Stimulated activated CD8-positive, alpha-beta memory T cell treated with anti-CD3 and anti-CD28 coated beads, Interleukin-4, amount 100 ng/mL, for 48 hours (primary cell): ENCODE measurements around the gene NPC1.
"Not testable (repeated sequence)": the region's sequence is repeated elsewhere in the genome, so short reads cannot be mapped to it uniquely, and the experiment has no call there.

Experiments used
- DNase-seq: peaks from one replicate; pipeline ENCODE4 v3.0.0-alpha.2; 2020

NPC1 gene

DNA sequence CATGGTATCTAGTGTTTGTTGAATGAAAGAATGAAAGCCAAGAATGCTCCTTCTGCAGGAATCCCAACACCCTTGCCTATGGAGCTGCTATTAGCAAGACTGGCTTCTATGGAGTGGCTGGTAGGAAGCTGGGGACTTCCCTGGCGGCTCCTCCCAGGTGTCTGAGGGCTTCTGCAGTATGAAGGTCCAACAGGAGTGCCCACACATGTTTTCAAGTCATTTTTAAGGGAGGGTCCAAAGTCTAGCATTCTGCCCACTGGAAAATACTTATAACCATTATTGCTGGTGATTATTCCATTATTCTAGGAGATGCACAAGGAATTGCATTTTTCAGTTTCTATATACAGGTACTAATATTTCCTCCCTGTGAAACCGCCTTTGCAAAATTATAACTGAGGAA is 21.9 kb upstream of the NPC1 start:
- DNase-seq: no peak

DNA sequence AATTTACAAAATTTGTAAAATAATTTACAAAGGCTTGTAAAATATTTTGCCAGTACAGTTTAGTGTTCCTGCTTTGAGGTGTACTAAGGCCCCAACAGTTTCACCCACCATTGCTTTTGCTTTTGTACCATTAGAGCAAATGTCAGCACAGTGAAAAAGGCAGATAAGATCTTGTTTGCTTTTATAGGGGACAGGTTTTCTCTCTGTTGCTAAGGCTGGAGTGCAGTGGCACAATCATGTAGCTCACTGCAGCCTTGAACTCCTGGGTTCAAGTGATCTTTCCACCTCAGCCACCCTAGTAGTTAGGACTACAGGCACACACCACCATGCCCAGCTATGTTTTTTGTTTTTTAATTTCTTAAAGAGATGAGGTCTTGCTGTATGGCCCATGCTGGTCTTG is 19.6 kb upstream of the NPC1 start:
- DNase-seq: no peak

DNA sequence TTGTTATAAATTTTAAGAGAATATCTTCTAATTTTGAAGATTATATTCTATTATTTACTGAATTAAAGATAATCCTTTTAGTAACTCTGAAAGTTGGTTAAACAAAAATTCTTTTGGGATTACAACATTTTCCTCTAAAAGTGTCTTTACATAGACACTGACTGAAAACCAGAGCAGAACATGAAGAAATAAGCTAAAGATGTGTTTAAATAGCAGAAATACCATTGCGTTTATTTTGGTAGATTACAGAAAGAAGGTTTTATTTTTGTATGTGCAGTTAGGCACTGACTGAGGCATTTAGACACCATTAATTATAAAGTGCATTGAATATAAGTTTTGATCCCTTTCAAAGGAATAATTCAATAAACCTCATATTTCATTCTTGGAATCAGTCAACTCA is 13.5 kb upstream of the NPC1 start:
- DNase-seq: no peak

DNA sequence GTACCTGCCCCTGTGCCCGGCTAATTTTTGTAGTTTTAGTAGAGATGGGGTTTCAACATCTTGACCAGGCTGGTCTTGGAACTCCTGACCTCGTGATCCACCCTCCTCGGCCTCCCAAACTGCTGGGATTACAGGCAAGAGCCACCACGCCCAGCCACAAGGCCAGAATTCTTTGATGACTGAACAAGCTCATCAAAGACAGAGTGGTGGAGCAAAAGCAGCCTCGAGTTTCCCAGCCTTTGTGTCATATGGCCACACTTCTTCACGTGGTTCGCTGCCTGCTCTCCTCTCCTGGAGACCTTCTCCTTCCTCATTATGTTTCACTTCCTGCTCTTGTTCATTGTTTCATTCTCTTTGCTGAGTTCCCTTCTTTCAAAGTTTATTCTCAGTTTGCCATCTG is 9.9 kb upstream of the NPC1 start:
- no peak for DNase-seq

DNA sequence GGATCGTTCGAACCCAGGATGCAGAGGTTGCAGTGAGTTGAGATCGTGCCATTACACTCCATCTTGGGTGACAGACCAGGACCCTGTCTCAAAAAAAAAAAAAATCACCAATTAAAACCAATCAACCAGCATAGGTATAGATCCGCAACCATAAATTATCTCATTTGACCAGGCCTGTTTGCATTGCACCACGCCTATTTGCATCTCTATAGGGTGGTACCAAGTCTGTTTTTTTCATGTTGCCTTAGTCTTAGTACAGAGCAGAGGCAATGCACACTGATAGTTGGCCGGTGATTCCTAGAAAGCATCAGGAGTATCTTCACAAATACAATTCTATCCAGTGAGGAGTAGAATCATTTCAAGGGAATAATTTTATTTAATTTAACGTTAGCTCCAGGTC is 9.3 kb upstream of the NPC1 start:
- no peak for DNase-seq

DNA sequence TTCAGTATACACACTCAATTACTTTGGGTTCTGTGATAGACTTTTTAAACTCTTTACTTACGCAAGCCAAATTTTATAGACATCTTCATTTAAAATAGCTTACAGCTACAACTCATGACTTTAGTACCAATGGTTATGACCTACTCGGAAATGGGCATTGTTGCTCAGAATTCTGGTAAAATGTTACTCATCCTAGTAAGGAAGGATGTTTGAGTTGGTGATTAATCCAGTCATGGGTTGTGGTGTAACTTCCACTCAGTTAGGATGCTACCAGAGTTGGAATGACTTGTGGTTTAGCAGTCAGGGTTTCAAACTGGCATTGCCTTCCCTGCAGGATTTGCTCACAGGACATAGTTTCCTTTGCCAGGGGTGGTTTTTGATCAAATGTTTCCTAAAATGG is 7.4 kb upstream of the NPC1 start:
- no peak for DNase-seq

DNA sequence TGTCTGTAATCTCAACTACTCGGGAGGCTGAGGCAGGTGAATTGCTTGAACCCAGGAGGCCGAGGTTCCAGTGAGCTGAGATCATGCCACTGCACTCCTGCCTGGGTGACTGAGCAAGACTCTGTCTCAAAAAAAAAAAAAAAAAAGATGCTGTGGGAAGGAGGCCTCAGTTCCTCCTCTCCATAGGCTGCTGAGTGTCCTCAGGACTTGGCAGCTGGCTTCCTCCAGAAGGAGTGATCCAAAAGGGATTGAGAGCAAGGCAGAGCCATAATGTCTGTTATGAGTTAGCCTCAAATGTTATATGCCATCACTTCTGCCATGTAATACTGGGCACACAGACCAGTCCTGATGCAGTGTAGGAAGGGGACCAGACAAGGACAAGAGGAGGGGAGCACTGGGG is 6.6 kb upstream of the NPC1 start:
- DNase-seq: no peak

DNA sequence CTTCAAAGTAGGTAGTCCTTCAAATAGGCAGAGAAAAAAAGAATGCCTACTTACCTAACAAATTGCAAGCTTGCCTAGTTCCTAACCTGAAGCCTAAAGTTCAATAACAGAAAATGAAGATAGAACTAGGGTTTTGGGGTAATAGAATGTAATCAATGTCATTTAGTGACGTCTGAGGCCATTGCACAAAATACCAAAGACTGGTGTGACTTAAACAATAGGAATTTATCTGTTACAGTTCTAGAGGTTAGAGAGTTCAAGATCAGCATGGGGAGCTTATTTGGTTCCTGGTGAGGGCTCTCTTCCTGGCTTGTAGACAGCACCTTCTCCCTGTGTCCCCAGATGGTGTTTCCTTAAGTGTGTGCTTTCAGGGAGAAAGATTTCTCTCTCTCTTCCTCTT is 4.7 kb upstream of the NPC1 start:
- no peak for DNase-seq

DNA sequence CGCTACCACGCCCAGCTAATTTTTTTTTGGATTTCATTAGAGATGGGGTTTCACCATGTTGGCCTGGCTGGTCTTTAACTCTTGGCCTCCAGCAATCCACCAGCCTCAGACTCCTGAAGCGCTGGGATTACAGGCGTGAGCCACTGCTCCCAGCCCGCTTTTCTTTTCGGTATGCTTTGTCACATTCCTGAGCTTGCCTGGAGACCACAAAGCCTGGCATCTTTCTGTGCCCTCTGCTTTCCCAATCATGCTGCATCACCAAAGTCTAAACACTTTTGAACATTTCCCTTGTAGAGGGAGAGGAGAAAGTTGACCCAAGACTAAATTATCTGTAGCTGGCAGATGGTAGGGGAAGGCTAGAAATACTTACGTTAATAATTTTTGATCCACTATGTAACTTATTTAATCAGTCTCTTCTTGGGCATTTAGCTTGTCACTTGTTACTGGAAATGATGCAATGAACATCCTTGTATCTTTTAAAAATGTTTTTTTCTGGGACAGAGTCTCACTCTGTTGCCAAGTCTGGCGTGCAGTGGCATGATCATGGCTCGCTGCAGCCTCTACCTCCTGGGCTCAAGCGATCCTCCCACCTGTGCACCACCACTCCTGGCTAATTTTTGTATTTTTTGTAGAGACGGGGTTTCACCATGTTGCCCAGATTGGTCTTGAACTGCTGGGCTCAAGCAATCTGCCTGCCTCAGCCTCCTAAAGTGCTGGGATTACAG is 2.7 kb upstream of the NPC1 start:
- no peak for DNase-seq

DNA sequence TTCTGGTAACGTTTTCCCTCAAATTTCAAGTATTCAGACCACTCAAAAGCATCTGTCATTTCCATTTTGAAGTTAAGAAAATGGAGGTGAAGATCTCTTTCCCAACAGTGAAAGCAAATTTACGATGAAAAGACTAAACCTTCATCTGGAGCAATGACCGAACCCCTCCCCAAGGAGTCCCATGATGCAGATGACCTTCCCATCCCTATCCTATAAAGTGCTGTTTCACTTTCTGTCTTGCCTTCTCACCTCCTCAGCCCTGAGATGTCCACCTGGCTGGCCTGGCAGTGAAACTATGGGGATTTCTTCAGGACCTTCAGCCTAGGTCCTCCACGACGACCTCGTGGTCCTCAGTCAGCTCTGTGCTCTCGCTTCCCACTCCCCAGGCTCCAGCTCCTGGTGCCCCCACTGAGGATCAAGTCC is 925 bp upstream of the NPC1 start:
- no peak for DNase-seq

DNA sequence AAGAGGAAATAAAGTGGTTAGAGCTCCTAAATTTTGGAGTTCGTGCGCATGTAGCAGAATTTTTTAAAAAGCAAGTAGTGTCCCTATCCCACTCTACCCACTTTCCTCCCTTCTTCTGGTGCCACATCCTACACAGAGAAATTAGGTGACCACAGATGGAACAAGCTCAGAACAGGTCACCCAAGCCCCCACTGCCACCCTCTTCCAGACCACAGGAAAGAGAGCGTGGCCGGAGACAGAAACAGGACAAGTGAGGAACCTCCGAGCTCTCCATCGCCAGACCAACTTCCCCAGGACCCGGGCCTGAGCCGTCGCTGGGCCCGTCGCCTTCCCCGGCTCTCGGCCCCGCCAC is 433 bp downstream of the NPC1 start:
- no peak for DNase-seq

DNA sequence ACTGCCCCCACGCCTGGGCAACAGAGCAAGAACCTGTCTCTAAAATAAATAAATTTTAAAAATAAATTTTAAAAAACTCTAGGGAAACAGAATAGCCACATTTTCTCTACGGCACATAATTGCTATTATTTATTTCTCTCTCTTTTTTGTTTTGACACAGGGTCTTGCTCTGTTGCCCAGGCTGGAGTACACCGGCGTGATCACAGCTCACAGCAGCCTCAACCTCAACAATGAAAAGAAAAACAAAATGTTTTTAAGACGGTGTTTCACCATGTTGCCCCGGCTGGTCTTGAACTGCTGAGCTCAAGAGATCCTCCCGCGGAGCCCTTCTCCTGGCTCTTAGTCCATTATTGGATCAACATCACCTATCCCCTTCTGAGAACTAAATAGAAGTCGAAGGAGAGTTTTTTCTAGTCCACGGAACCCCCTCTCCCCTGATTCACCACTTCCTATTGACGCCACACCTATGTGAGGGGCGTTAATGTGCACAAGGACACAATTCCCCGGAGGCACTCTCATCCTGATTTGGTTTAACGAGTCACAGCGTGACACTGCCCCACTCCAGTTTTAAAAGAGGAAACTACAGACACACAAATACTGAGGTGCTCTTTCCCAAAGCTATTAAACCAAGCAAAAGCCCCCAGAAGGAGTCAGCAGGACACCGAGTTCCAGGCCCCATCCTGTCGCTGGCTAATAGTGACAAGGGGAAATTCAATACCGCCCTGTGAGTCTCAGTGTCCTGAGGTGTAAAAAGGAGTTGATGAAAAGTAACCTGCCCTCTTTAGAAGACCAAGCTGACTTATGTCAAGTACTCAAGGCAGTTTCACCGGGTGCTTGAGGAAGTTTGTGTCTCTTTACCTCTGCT is 1.1 kb downstream of the NPC1 start:
- peak; percentile 45 for DNase-seq

DNA sequence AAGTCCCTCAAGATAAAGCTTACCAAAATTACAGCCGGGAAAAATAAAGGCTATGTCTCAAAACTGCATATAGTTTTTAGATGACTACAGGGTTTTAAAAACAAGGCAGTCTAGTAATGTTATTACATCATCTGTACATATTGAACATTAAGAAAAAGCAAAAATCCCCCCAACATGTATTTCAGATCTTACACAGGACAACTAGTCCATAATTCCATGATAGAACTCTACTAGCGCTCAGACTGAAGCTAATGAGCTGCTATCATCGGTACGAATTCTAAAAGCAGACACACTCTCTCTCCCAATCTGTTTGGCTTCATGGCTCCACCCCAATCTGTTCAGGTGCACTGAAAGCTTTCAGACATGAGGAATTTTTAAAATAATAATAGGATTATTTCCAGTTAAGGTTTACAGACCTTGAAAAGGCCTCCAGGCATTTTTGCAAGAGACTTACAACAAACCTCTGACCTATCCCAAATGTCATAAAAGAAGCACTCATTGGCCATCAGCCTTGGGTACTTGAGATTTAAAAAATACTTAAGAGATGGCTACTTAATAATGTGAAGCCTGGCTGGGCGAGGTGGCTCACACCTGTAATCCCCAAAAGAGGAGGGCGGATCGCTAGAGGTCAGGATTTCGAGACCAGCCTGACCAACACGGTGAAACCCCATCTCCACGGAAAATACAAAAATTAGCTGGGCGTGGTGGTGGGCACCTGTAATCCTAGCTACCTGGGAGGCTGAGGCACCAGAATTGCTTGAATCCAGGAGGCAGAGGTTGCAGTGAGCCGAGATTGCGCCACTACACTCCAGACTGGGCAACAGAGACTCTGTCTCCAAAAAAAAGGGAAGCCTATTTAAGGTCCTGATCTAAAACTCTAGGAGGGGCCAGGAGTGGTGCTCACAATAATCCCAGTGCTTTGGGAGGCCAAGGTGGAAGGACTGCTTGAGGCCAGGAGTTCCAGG is 2.0 kb downstream of the NPC1 start:
- no peak for DNase-seq

DNA sequence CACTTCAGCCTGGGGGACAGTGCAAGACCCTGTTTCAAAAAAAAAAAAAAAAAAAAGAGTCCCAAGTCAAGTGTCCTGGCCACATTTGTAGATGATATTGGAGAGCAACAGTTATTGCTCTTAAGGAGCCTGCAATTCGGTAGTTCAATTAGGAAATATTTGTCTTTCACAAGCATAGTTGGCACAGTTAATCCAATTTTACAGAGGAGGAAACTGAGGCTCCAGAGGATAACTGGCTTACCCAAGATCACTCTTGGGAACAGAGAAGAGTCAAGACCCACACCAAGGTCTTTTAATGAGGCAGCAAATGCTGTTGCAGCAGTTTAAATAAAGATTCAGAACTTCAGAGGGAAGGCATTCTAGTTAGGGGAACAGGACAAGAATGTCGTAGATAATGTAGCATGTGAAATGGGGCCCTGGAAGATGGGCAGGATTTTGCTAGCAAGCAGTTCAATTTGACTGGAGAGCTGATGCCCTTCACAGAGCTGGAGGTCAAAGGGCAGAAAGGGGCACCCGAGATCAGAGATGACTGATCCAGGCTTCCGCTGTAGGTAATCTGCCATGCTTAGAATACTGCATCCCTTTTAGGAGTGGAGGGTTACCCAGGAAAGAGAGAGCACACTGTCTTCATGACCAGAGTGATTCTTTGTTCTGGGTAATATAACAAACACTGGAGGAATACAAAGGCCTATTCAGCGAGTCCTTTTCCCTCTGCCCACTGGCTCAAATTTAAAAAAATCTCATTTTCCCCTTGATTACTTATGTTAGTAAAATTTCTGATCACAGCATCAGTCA is 3.0 kb downstream of the NPC1 start:
- no peak for DNase-seq

DNA sequence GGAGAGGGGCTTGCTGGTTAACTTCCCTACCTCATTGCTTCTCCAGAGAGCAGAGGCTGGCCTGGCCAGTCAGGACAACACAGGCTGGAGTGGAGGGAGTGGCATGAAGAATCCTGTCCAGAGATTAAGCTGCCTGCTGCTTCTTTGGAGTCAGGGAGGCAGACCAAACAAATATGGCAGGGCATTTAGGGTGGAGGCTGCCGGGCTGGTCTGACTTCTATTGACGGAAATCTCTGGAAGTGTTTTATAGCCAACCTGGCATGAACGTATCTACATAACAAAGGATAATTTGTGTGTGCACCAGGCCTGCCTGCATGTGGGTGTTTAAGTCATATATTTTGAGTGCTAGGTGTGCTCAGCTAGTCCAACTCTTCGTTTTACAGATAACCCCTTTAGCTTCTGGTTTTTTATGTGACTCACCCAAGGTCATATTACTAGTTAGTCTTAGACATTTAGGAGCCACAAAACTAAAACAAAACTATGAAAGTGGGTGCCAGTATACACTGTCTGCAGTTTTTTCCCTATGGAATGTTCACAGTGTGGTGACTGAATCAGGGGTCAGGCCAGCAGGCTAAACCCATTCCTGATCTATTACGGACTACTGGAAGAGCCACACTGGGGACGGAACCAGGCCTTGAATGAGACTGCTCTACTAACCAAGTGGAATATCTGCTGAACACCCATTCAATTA is 5.5 kb downstream of the NPC1 start:
- no peak for DNase-seq

DNA sequence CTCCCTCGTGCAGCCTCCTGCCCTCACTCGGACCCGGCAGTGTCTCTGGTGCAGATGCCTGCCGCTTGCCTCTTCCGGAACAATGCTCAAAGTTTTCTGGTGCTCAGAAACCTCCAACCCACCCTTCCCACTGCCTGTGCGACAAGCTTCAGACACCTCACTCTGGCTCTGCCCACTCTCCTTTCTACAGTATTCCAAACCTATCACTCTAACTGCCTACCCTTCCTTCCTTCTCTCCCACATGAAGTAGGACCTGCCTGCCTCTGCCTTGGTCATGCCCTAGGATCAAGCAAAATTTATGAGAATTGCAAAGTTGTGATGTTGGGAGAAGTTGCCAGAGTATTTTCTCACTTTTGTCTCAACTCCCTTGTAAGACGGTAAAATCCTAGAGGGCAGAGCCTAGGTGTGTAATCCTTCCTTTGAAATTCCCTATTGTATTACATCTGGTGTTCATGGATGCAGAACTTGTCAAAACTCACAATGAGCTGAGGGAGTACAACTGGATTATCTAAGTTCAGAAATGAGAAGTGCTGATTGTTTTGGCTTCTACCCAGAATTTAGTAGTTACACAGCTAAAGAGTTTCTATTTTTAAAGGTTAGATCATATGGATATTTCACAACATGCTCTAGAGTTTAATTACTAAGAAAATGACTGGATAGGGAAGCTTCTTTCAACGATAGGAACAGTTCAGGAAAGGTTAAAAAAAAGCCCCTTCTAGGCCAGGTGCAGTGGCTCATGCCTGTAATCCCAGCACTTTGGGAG is 7.2 kb downstream of the NPC1 start:
- no peak for DNase-seq

DNA sequence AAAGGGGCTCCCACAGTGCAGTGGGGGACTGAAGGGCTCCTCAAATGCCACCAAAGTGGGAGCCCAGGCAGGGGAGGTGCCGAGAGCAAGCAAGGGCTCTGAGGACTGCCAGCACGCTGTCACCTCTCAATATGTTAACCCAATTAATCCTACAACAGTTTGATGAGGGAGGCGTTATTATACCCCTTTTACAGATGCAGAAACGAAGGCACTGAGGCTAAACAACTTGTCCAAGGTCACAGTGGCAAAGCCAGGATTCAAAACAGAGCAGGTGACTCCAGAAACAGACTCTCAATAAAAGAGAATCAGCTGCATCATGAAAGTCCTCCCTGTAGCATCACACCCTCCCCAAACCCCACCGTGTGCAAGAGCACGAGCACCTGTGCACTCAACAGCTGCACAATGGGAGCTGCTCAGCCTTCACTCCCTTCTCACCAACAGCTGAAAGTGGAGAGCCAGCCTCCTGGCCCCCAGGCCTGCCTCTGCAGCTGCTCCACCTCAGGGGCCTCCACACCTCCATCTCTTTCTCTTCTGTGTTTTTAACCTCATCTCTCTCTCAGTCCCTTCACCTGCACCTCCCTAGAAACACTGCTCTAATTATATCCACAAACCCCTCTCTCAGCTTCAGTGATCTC is 8.1 kb downstream of the NPC1 start:
- DNase-seq: no peak

DNA sequence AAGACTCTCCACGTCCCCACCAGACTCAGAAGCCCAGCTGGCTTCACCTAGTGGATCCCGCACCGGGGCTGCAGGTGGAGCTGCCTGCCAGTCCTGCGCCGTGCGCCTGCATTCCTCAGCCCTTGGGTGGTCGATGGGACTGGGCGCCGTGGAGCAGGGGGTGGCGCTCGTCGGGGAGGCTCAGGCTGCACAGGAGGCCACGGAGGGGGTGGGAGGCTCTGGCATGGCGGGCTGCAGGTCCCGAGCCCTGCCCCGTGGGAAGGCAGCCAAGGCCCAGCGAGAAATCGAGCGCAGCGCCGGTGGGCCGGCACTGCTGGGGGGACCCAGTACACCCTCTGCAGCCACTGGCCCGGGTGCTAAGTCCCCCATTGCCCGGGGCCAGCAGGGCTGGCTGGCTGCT is 8.8 kb downstream of the NPC1 start:
- DNase-seq: not testable (repeated sequence)

DNA sequence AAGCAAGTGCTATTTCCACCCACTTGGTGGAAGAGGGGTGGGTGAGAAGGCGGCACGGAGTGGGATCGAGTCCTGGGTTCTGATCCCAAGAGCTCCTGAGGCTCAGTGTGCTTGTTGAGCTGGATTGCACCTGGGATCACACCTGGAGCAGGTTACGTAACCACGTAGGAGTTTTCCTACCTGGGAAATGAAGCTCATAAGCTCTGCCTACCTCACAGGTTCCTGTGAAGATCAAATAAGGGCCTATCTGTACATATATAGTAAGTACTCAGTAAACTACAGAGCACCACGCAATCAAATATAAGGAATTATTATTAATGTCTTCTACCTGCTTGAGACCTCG is 11.0 kb downstream of the NPC1 start:
- no peak for DNase-seq

DNA sequence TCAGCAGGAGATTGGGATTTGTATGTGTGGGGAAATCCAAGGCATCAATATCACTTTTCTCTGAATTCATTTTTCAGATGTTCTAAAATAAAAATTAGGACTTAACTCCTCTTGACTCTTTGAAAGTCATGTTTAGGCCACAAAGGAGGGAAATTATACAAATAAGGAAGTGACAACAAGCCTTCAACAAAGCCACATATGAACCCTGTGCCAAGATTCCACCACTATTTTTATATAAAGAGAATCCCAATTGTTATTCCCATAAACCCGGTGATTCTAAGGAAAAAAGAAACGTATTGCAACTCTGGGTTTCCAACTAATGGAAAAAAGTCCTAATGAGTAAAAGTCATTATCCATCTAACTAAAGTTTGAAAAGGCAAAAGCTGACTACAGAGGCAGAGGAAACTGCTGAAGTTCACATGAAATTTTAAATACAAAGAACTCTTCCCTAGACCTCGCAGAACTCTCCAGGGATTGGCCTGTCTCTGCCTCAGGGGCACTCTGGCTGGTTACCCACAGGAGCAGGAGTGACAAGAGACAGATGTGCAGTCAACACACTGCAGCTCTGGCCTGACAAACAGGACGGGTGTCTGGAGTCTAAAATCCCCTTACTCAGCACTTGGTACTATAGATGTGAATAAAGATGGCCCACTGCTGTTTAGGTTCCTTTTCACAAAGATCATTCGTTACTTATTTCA is 11.5 kb downstream of the NPC1 start:
- no peak for DNase-seq
